HG03196 (cell line): ENCODE results near the gene TBCD.

Experiments
- ATAC-seq: cut with Tn5 transposase; IDR thresholded peaks from one replicate; pipeline ENCODE4 v1.9.1; 2021; ENCODE audit not compliant: unreplicated experiment

TBCD gene

GRCh38 chr17:82808006-82808405 is 56.1 kb downstream of the TBCD start:
- ATAC-seq, result no peak

- ATAC-seq, result no peak
These were observed 57.3 kb downstream of the TBCD start for GRCh38 chr17:82808921-82809905.

- ATAC-seq, result no peak
These were observed 59.0 kb downstream of the TBCD start for GRCh38 chr17:82810644-82811430.

- ATAC-seq, result no peak
These were observed 60.2 kb downstream of the TBCD start for GRCh38 chr17:82812058-82812457.

- ATAC-seq, result no peak
These were observed 60.7 kb downstream of the TBCD start for GRCh38 chr17:82812601-82813000.

- no peak for ATAC-seq
These were observed 61.6 kb downstream of the TBCD start for GRCh38 chr17:82813299-82814051.

GRCh38 chr17:82814834-82815233 is 63.0 kb downstream of the TBCD start:
- ATAC-seq, result no peak

GRCh38 chr17:82815354-82815753 is 63.5 kb downstream of the TBCD start:
- ATAC-seq, result no peak

GRCh38 chr17:82815790-82816305 is 64.0 kb downstream of the TBCD start:
- ATAC-seq, result no peak

- ATAC-seq, result no peak
These were observed 64.5 kb downstream of the TBCD start for GRCh38 chr17:82816358-82816757.

GRCh38 chr17:82817947-82818346 is 66.1 kb downstream of the TBCD start:
- ATAC-seq, result no peak

GRCh38 chr17:82820278-82821251 is 68.7 kb downstream of the TBCD start:
- ATAC-seq, result no peak

GRCh38 chr17:82821554-82821953 is 69.7 kb downstream of the TBCD start:
- no peak for ATAC-seq

GRCh38 chr17:82822281-82822680 is 70.4 kb downstream of the TBCD start:
- ATAC-seq, result no peak

- ATAC-seq, result no peak
These were observed 71.1 kb downstream of the TBCD start for GRCh38 chr17:82823004-82823403.

GRCh38 chr17:82825540-82826124 is 73.8 kb downstream of the TBCD start:
- no peak for ATAC-seq

- ATAC-seq, result no peak
These were observed 74.3 kb downstream of the TBCD start for GRCh38 chr17:82826211-82826610.

GRCh38 chr17:82826956-82827355 is 75.1 kb downstream of the TBCD start:
- ATAC-seq, result no peak

- ATAC-seq, result no peak
These were observed 77.1 kb downstream of the TBCD start for GRCh38 chr17:82828875-82829487.
